SK-N-MC (cell line): Measurements from ENCODE around the gene B3GALT5.
A peak's percentile ranks its signal among the peaks of the same experiment; 100 is the strongest.

Experiments
- DNase-seq: peaks from one replicate; pipeline ENCODE4 v3.0.0-alpha.2; 2011; ENCODE audit warnings: low read depth, low spot score
- H3K27ac ChIP-seq: fragments of 200-600 bp; sonication (generic); 2 replicates; pipeline ENCODE4 v1.5.1; 2016; ENCODE audit warnings: mixed run types
- H3K36me3 ChIP-seq: fragments of 200-600 bp; sonication (generic); 2 replicates; pipeline ENCODE4 v1.6.1; 2017; ENCODE audit warnings: antibody characterized with exemption, low read length, mixed read lengths; ENCODE audit not compliant: insufficient read depth
- H3K4me3 ChIP-seq: fragments of 200-600 bp; sonication (generic); 2 replicates; pipeline ENCODE4 v1.5.1; 2016
- H3K9ac ChIP-seq: fragments of 200-600 bp; sonication (generic); 2 replicates; pipeline ENCODE4 v1.8.0; 2017; ENCODE audit warnings: mixed run types, mixed read lengths; ENCODE audit not compliant: insufficient read length
- H3K9me3 ChIP-seq: fragments of 200-600 bp; sonication (generic); 2 replicates; pipeline ENCODE4 v1.6.1; 2017; ENCODE audit warnings: low read depth, mild to moderate bottlenecking, antibody characterized with exemption, low read length, moderate library complexity, mixed read lengths
- EZH2 ChIP-seq: fragments of 200-600 bp; sonication (generic); IDR thresholded peaks from one replicate; pipeline ENCODE4 v1.6.1; 2017; ENCODE audit warnings: antibody characterized with exemption
- FOXP2 ChIP-seq: optimal IDR thresholded peaks from 2 replicates; pipeline ENCODE3; 2011; ENCODE audit warnings: mild to moderate bottlenecking, moderate library complexity; ENCODE audit not compliant: insufficient read depth; ENCODE audit errors: extremely low read length, control extremely low read depth
- POLR2AphosphoS5 ChIP-seq: IDR thresholded peaks from 2 replicates; pipeline ENCODE4 v1.6.1; 2012; ENCODE audit warnings: mild to moderate bottlenecking, low read depth, low read length, borderline replicate concordance

The B3GALT5 gene, protein sequence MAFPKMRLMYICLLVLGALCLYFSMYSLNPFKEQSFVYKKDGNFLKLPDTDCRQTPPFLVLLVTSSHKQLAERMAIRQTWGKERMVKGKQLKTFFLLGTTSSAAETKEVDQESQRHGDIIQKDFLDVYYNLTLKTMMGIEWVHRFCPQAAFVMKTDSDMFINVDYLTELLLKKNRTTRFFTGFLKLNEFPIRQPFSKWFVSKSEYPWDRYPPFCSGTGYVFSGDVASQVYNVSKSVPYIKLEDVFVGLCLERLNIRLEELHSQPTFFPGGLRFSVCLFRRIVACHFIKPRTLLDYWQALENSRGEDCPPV

DNA sequence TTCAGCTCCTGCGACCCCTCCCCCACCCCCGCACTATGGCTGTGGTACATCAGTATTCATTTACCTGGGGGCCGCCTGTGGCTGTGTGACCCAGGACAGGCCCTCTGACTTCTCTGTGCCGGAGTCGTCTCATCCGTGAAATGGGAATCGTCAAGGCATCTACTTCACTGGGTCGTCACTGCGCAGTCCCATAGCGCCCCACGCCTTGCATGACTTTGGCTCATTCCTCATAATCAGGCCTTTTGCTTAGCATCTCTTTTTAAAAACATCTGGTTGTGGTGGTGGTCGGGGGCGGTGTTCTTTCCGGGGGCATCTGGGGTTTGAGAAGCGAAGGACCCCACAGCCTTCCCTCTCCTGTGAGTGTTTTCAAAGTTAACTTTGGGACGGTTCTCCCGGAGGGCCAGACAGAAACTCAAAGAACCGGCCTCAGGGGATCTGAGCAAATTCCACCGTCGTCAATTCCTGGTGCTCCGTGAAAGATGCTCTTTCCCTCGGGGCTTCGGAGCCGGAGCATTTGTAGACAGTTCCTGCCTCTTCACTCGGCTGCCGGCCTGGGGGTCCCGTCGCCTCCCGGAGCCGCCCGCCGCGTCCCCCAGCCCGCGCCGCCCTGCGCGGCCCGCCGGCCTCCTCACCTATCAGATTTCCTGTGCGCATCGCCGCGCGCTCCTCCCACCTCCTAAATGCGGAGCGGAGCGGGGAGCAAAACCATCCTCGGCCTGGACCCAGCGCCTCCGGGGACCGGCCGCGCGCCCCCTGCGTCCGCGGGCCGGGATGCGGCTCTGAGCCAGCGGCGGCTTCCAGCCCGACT lies at the start of gene B3GALT5:
B3GALT5 (plus strand) TSS at position 708 of the 808 bp plus-strand sequence. CDS start 47,620 bp downstream, outside the sequence.
- Histone ChIP-seq H3K4me3 (no peak within 1 kb of the TSS), H3K9ac (no peak within 1 kb of the TSS), H3K36me3 (no peaks in the 10 kb centered on the region), H3K9me3 (no peaks in the 10 kb centered on the region), H3K27ac (no peak within 1 kb of the TSS)
- TF ChIP-seq EZH2: peak; percentile 97
- TF ChIP-seq POLR2AphosphoS5: no peak
- no peak for DNase-seq

DNA sequence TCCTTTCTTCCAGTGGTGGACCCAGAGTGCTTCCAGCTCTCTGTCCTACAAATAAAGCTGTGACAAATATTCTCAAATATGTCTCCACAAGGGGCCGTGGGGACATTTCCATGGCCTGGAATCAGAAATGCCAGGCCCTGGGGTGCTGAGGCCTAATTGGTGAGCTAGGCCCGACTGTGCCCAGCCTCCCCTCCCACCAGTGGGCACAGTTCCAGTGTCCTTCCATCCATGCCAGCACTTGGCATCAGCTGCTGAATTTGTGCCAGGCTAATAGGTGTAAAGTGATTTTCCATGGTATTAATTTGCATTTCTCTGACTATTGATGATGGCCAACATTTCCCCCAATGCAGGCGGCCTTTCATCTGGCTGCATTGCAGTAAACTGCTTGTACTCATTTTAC lies 48.5 kb upstream of the B3GALT5 start:
- DNase-seq: no peak
- no peaks in the 10 kb centered on the region for H3K9me3 ChIP-seq

DNA sequence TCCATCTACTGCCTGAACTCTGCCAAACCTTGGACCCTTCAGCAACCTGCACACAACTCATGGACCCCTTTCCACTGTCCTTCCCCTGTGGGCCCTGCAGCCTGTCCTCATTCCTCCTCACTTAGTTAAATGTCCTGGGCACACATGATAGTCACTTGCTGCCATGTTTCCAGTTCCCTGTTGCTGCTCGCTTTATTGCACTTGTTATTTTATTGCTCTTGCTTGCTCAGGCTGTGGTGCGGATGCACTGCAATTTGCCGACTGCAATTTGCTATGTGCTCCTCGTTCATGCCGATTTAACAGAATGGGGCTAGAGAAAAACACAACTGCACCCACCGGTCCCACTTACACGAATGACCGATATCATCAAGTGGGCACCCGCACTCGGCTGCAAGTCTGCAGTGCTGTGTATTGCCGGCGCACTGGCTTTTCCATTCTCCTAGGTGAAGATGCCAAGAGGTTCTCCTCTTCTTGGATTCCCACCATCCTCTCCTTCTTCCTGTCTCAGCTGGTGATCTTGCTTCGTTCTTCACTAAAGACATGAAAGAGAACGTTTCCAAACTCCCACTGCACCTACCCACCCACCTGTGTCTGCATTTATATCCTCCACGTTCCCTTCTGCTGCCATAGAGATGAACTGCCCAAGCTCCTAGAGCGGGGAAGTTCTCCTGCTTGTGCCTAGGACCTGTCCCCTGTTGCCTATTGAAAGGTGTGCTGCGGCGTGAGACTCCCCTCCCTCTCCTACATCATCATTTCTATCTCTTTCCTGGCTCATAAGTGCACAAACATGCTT lies 45.4 kb upstream of the B3GALT5 start:
- TF ChIP-seq POLR2AphosphoS5 (no peak), EZH2 (no peak), FOXP2 (no peak)
- H3K4me3 ChIP-seq: no peak overlapping the region
- no peaks in the 10 kb centered on the region for H3K9me3 ChIP-seq
- H3K9ac ChIP-seq: no peak overlapping the region
- DNase-seq: no peak
- H3K27ac ChIP-seq: no peak overlapping the region
- no peaks in the 10 kb centered on the region for H3K36me3 ChIP-seq

More for the DNA sequence above, 48.5 kb upstream of the B3GALT5 start:
- Histone ChIP-seq H3K36me3 (no peaks in the 10 kb centered on the region), H3K4me3 (no peak overlapping the region), H3K27ac (no peak overlapping the region), H3K9ac (no peak overlapping the region)
- TF ChIP-seq POLR2AphosphoS5 (no peak), EZH2 (no peak), FOXP2 (no peak)

DNA sequence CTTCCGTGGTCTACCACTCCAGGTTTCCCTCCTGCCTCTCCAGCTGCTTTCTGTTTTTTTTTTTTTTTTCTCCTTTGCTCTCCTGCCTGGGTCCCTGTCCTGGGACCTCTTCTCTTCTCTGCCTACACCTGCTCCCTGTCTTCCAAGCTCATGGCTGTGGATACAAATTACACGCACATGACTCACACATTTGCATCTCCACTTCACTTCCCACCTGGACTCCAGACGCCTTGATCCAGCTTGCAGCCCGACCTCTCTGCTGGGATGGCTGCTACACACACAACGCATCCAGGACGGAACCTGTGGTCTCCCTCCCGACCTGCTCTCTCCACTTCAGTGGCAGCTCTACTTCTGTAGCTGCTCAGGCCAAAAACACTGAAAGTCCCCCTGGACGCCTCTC lies 44.4 kb upstream of the B3GALT5 start:
- H3K27ac ChIP-seq: no peak overlapping the region
- H3K9ac ChIP-seq: no peak overlapping the region
- H3K36me3 ChIP-seq: no peaks in the 10 kb centered on the region
- H3K9me3 ChIP-seq: no peaks in the 10 kb centered on the region
- DNase-seq: no peak
- no peak for TF ChIP-seq POLR2AphosphoS5
- no peak for TF ChIP-seq FOXP2
- TF ChIP-seq EZH2: no peak
- no peak overlapping the region for H3K4me3 ChIP-seq

DNA sequence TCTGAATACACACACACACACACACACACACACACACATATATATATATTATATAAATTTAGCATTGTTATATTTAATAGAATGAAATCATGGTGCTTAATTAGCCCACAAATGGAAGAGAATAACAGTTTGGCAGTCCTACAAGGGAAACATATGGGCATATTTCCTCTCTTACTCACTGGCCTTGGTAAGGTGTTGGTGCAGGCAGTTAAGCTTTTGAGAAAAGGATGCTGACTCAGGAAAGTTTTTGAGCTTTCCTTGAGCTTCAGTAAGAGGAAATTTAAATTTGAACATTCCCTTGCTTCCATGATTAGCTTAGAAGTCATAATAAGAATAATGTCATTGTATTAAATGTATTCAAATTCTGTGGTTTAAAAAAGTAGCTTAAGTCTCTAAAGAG lies 37.0 kb upstream of the B3GALT5 start:
- no peak for DNase-seq
- no peaks in the 10 kb centered on the region for H3K36me3 ChIP-seq
- no peak overlapping the region for H3K4me3 ChIP-seq
- TF ChIP-seq POLR2AphosphoS5: no peak
- H3K9ac ChIP-seq: no peak overlapping the region
- H3K27ac ChIP-seq: no peak overlapping the region
- no peaks in the 10 kb centered on the region for H3K9me3 ChIP-seq

DNA sequence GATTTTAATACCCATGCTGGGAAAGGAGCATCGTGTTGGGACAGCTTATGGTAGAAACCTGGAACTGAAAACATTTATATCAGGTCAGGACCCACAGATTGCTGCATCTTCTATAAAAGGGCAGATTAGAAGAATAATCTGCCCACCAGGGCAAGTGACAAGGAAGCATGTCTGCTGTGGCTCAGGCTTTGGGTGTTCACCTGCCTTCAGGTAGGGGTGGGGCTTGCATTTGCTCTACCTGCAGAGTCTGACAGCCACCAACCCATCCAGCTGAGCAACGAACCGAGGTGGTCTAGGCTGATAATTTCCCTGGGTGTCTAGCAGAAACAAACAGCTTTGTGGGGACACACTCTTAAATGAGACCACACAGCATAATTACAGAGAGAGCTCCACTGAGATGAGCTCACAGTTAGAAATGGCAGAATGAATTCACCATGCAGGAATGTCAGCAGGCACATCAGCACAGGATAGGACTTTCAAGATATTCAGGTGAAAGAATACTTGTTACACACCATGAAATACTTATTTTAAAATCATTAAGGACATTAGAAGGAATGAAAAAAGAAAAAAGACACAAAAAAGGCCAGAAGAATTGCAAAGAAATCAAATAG lies 36.1 kb upstream of the B3GALT5 start:
- TF ChIP-seq POLR2AphosphoS5 (no peak), FOXP2 (no peak), EZH2 (no peak)
- no peaks in the 10 kb centered on the region for H3K36me3 ChIP-seq
- no peak for DNase-seq
- no peaks in the 10 kb centered on the region for H3K9me3 ChIP-seq
- no peak overlapping the region for H3K27ac ChIP-seq
- no peak overlapping the region for H3K9ac ChIP-seq
- H3K4me3 ChIP-seq: no peak overlapping the region

DNA sequence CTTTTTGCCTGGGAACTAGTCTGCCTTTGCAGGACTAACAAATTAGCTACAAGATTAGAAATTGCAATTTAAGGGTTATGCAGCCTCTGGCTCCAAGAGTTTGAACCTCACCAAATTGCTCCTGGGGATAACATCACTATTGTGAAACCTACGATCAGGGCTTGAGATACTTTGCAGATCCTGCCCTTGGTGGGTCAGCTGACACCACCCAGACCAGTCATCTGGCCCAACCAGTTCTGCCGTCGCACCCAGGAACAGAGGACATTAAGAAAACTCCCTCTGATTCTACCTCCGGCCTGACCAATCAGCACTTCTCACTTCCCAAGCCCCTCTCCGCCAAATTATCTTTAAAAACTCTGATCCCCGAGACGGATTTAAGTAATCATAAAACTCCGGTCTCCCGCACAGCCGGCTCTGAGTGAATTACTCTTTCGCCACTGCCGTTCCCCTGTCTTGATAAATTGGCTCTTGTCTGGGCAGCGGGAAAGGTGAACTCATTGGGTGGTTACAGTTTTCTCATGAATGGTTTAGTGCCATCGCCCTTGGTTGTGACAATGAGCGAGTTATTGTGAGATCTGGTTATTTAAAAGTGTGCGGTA lies 32.9 kb upstream of the B3GALT5 start:
- no peak overlapping the region for H3K4me3 ChIP-seq
- H3K36me3 ChIP-seq: no peaks in the 10 kb centered on the region
- no peak for DNase-seq
- H3K27ac ChIP-seq: no peak overlapping the region
- H3K9ac ChIP-seq: no peak overlapping the region
- TF ChIP-seq POLR2AphosphoS5 (no peak), FOXP2 (no peak), EZH2 (no peak)
- no peaks in the 10 kb centered on the region for H3K9me3 ChIP-seq

DNA sequence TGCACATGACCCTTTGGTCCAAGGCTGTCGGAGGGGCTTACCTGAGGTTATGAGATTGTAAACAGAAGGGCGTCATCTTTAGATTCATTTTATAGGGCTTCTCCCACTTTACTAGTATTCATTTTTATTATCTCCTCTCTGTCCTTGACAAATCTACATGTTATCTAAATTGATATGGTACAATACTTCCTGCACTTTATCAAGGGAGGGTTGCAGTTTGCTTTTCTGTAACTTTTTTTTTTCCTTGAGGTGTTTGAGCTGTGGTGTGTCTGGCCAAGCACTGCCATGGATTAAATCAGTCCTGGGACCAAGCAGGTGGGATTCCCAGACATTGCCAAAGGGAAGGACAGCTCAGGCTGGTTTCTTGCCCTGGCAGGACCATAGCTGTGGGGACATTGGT lies 32.0 kb upstream of the B3GALT5 start:
- H3K9me3 ChIP-seq: no peaks in the 10 kb centered on the region
- no peak overlapping the region for H3K9ac ChIP-seq
- no peaks in the 10 kb centered on the region for H3K36me3 ChIP-seq
- DNase-seq: no peak
- H3K27ac ChIP-seq: no peak overlapping the region
- TF ChIP-seq EZH2 (no peak), POLR2AphosphoS5 (no peak), FOXP2 (no peak)
- H3K4me3 ChIP-seq: no peak overlapping the region
